Activated CD4-positive, alpha-beta T cell treated with anti-CD3 and anti-CD28 coated beads, Interleukin-2, amount 10 ng/mL, durations not matched to agents 7 days and 5 days (primary cell): ENCODE results near the gene RPL18. TPM values are rescaled to one million over a fixed set of nuclear protein-coding genes. Genes with fewer than 3 reads are reported as not detected.

Experiments
- CTCF ChIA-PET: fragments of 350-600 bp; sonication (Branson Sonifier 250); formaldehyde crosslinking; loops from one replicate; lab custom pipeline; 2021; ENCODE audit warnings: antibody characterized with exemption; lab: Charles Lee
- POLR2A ChIA-PET: fragments of 350-600 bp; sonication (Branson Sonifier 250); formaldehyde crosslinking; loops from one replicate; lab custom pipeline; 2021; ENCODE audit warnings: antibody characterized with exemption; lab: Charles Lee
- DNase-seq: peaks from one replicate; pipeline ENCODE4 v3.0.0-alpha.2; 2020
- H3K27ac Mint-ChIP-seq: one replicate; pipeline ENCODE4 v1.8.0; 2021; ENCODE audit warnings: mild to moderate bottlenecking, moderate library complexity, mixed read lengths
- H3K27me3 Mint-ChIP-seq: one replicate; pipeline ENCODE4 v1.8.0; 2021; ENCODE audit warnings: mixed read lengths
- H3K36me3 Mint-ChIP-seq: one replicate; pipeline ENCODE4 v1.8.0; 2021; ENCODE audit warnings: low read depth, mixed read lengths
- H3K4me1 Mint-ChIP-seq: one replicate; pipeline ENCODE4 v1.8.0; 2021; ENCODE audit warnings: mixed read lengths
- H3K4me3 Mint-ChIP-seq: one replicate; pipeline ENCODE4 v1.8.0; 2021; ENCODE audit warnings: mild to moderate bottlenecking, moderate library complexity, mixed read lengths
- H3K9me3 Mint-ChIP-seq: one replicate; pipeline ENCODE4 v1.8.0; 2021; ENCODE audit warnings: mixed read lengths
- total RNA-seq, 2 experiments: library from RNA; stranded (reverse); gene quantifications; one replicate each; pipeline ENCODE4 v1.2.3, GENCODE V29; 2021

The RPL18 gene
- total RNA-seq, 2 experiments from 2014 or later, result 1,477 to 1,601 TPM

DNA sequence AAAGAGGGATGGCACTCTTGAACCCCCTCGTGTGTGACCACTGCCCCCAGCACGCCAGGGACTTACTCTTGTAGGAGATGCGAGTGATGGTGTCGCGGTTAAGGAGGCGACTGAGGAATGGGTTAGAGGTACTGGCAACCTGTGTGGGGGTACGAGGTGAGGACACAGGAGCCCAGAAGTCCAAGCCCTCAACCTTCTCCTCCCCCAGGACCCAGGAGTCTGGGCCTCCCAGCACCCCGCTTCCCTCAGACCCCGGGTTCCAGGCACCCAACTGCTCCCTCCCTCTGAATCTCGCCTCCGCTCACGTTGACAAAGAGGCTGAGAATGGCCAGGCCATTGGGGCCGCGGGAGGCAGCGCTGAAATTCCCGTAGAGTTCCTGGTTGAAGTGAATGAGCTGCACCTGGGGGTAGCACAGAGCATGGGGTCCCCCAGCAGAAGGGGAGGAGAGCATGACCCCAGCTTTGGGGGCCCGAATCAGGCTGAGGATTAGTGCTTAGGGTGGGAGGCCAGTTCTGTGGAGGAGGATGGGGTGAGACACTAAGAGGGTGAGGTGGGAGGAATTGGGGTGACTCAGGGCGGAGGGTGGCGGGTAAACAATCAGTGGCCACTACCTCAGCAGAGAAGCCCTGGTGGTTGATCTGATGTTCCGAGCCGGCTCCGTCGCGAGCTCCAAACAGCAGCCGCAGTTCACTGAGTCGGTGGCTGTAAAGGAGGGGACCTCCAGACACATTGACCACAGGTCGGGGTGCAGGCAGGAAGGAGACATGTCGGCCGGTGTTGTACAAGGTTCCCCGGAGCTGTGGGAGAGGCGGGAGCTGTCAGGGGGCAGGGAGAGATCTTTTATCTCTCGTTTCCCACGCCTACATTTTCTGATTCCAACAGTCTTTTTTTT, 20.8 kb upstream of the RPL18 start:
- Mint-ChIP-seq H3K36me3 (peaks cover 6% of the 10 kb centered on the region), H3K4me1 (peaks cover 36% of the 10 kb centered on the region), H3K27me3 (no peaks in the 10 kb centered on the region), H3K9me3 (peaks cover 3% of the 10 kb centered on the region), H3K4me3 (peak overlapping the region; percentile 50), H3K27ac (peak overlapping the region; percentile 99)
- ChIA-PET POLR2A (no interaction called here), CTCF (interaction anchor here (0.6 kb wide), 1 partner anchor 23 kb away, joined by 3 read pairs; no protein-coding TSS in a partner anchor)
- no peak for DNase-seq

DNA sequence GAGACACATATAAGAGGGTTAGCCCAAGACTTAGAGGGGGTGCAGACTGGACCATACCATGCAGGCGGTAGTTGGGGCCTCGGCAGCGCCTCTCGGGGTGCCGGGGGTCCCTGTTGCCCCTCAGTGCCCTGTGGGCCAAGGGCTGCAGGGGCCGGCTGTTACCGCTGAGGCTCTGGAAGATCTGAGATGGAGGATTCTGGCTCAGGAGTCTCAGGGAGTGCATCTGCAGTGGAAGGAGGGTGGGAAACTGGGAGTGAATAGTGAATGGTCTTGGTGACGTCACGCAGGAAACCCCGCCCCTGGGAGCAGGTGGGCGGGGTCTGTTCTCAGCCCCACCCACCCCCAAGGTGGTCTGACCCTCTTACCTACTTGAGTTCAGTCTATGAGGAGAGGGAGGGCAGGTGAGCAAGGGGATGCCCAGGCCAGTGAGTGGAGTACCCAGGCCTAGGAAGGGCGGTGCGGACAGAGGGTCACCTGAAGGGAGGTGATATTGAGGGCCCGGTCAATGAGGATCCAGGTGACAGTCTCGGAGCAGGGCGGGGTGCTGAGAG, 19.9 kb upstream of the RPL18 start:
- peaks cover 3% of the 10 kb centered on the region for H3K9me3 Mint-ChIP-seq
- H3K4me1 Mint-ChIP-seq, result peaks cover 37% of the 10 kb centered on the region
- ChIA-PET POLR2A (no interaction called here), CTCF (interaction anchor here (0.9 kb wide), 1 partner anchor 12 kb away, joined by 3 read pairs; no protein-coding TSS in a partner anchor)
- no peaks in the 10 kb centered on the region for H3K27me3 Mint-ChIP-seq
- DNase-seq, result no peak
- H3K27ac Mint-ChIP-seq, result peak overlapping the region; percentile 99
- peaks cover 8% of the 10 kb centered on the region for H3K36me3 Mint-ChIP-seq
- H3K4me3 Mint-ChIP-seq, result peak overlapping the region; percentile 94

DNA sequence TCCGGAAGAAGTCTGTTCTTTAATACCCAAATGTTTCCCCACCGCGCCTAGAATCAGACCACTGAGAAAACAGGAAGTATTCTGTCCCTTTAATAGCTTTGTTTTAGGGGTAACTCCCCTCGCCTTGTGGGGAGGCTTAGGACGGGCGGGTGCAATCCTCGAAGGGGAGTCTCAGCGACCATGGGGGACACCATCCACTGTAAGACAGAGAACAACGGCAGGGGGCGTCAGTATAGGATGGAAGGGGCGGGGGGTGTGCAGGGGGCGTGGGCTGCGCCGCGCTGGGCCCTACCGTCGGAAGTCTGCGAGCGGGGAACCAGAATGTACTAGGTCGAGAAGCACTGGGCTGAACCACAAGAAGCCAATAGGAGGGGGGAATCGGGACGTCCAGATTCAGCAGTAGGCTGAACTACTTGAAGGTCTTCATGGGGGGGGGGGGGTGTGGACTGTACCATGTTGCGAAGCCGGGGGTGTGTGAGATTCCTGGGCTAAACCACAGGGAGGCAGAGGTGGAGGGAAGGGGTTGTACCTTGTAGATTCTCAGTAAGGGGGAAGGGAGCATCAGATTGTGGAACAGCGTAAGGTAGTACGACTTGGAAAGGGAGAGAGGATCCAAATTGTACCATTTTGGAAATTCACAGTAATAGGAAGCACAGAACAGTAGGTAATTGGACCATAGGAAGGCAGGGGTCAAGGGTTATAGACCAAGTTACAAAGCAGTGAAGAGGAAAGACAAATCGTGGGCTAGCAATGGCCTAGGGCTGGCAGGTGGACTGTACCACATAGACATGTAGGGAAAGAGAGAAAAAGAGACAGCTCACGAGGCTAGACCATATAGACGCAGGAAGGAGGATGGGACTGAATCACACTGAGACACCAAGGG, 19.2 kb upstream of the RPL18 start:
- H3K36me3 Mint-ChIP-seq, result peaks cover 8% of the 10 kb centered on the region
- DNase-seq, result peak; percentile 91
- peaks cover 44% of the 10 kb centered on the region for H3K4me1 Mint-ChIP-seq
- H3K27me3 Mint-ChIP-seq, result no peaks in the 10 kb centered on the region
- H3K9me3 Mint-ChIP-seq, result peaks cover 3% of the 10 kb centered on the region
- CTCF ChIA-PET, result interaction anchor here (0.9 kb wide), 2 partner anchors 8 to 13 kb away, joined by 3 to 5 read pairs; partner anchors contain the start of gene CA11
- peak overlapping the region; percentile 99 for H3K27ac Mint-ChIP-seq
- peak overlapping the region; percentile 94 for H3K4me3 Mint-ChIP-seq
- POLR2A ChIA-PET, result interaction anchor here (0.7 kb wide), 1 partner anchor 208 kb away, joined by 7 read pairs; no protein-coding TSS in a partner anchor

- ChIA-PET POLR2A (interaction anchor here (0.7 kb wide), 1 partner anchor 208 kb away, joined by 7 read pairs; no protein-coding TSS in a partner anchor), CTCF (interaction anchor here (0.9 kb wide), 1 partner anchor 9 kb away, joined by 5 read pairs; the partner anchor contains the start of gene CA11)
- Mint-ChIP-seq H3K9me3 (peaks cover 3% of the 10 kb centered on the region), H3K4me3 (peak overlapping the region; percentile 94), H3K27me3 (no peaks in the 10 kb centered on the region), H3K4me1 (peaks cover 48% of the 10 kb centered on the region), H3K36me3 (peaks cover 10% of the 10 kb centered on the region), H3K27ac (peak overlapping the region; percentile 99)
- peak; percentile 100 for DNase-seq
These were observed 18.5 kb upstream of the RPL18 start for GRCh38 chr19:48637449-48637947.

DNA sequence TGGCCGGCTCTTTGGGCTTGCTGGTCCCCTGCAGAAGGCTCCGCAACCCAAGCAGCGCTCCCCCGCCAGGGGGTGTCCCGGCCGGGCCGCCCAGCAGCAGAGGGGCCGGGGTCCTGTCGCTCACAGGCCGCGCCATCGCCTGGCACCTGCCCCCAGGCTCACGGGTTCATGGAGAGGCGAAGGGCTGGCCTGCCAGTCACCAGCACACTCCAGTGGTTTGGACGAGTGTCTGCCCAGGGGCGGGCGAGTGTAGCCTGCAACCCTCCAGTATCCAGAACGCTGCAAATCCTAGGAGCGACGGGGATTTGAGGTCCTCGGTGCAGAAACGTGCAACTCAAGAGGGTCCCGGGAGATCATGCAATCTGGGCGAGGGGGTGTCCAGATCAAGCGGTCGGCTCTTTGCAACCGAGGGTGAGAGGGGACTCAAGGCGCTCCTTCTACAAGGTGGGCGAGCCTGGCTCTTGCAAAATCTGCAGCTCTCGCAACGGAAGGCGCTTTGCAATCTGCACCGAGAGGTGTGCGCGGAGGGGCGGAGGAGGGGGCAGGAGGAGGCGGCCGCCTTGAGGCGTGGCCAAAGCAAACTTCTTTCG, 18.0 kb upstream of the RPL18 start, which contains the start of gene DBP:
Gene DBP (minus strand): TSS at position 521 of the 590 bp plus-strand sequence. CDS start 385 bp downstream, at position 136.
- ChIA-PET POLR2A (no interaction called here), CTCF (interaction anchor here (0.9 kb wide), 1 partner anchor 9 kb away, joined by 5 read pairs; the partner anchor contains the start of gene CA11)
- peaks cover 13% of the 10 kb centered on the region for H3K36me3 Mint-ChIP-seq
- H3K9me3 Mint-ChIP-seq, result peaks cover 3% of the 10 kb centered on the region
- H3K27me3 Mint-ChIP-seq, result no peaks in the 10 kb centered on the region
- peak within 1 kb of the TSS; percentile 99 for H3K27ac Mint-ChIP-seq
- peak; percentile 35 for DNase-seq
- peak within 1 kb of the TSS; percentile 94 for H3K4me3 Mint-ChIP-seq
- H3K4me1 Mint-ChIP-seq, result peaks cover 50% of the 10 kb centered on the region

DNA sequence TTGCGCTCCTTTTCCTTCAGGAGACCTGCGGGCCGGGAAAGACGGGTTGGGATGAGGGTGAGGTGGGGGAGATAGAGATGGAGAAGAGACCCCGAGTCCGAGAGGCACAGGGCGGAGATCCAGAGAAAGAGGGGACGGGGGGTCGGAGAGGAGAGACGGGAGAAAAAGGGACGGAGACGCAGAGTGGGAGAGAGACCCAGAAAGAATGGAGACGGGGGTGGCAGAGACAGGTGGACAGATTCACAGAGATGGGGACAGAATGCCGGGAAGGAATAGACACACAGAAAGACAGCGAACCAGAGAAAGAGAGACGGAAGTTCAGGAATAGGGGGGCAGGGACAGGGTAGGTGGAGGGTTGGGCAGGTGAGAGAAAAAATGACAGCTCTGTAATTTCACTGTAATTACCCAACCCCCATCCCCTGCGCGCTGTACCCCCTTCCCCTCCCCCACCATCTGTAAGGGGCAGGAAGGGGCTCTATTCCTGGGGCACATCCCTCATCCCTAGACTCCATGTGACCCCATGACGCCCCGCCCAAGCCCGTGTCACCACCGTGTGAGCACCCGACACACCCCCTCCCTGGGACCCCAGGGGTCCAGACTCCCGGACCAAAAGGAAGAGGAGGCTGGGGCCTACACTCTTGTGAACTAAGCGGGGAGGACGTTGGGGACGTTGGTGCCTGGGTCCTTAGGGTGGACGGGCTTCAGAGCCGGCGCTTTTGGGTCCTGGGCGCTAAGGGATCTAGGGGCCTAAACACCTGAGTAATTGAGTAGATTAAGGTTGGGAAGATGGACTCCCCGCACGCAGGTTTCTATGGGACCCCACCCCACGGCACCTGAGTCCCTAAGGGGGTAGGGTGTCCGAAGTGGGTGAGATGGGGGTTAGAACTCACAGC, 17.2 kb upstream of the RPL18 start:
- POLR2A ChIA-PET, result no interaction called here
- H3K27ac Mint-ChIP-seq, result peak overlapping the region; percentile 99
- H3K4me1 Mint-ChIP-seq, result peaks cover 55% of the 10 kb centered on the region
- DNase-seq, result peak; percentile 38
- no peaks in the 10 kb centered on the region for H3K27me3 Mint-ChIP-seq
- H3K9me3 Mint-ChIP-seq, result peaks cover 3% of the 10 kb centered on the region
- peaks cover 13% of the 10 kb centered on the region for H3K36me3 Mint-ChIP-seq
- peak overlapping the region; percentile 94 for H3K4me3 Mint-ChIP-seq
- CTCF ChIA-PET, result no interaction called here

DNA sequence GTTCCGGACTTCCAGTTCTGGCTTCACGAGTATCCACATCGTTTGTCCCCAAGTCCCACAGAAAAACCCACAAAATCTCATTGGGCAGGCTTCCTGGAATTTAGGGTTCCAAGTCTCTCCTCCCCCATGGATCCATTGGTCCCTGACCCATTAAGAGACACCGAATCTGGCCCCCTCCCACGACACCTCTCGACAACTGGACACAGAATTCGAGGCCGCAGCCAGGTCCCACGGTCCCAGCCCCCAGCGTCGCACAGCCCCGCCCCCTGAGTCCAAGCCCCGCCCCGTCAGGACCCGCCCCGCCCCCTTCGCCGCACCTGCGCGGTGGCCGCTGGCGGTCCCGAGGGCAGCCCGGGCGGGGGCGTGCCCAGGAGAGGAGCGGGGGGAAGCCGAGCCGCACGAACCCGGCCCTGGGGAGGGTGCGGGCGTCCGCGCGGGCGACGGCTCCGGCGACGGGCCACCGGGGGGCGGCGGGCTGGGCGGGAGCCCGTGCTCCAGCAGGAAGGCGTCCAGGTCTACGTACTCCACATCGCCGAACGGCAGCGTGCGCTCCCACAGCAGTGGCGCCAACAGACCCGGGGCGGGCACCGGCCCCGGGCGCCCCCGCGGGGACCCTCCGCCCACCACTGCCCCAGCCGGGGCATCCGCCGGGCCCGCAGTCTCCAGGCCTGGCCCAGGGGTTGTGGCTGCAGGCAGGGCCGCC, 16.4 kb upstream of the RPL18 start:
- Mint-ChIP-seq H3K27me3 (no peaks in the 10 kb centered on the region), H3K4me1 (peaks cover 59% of the 10 kb centered on the region), H3K27ac (peak overlapping the region; percentile 90), H3K4me3 (peak overlapping the region; percentile 94), H3K36me3 (peaks cover 15% of the 10 kb centered on the region), H3K9me3 (peaks cover 3% of the 10 kb centered on the region)
- CTCF ChIA-PET, result no interaction called here
- POLR2A ChIA-PET, result no interaction called here
- peak; percentile 73 for DNase-seq

DNA sequence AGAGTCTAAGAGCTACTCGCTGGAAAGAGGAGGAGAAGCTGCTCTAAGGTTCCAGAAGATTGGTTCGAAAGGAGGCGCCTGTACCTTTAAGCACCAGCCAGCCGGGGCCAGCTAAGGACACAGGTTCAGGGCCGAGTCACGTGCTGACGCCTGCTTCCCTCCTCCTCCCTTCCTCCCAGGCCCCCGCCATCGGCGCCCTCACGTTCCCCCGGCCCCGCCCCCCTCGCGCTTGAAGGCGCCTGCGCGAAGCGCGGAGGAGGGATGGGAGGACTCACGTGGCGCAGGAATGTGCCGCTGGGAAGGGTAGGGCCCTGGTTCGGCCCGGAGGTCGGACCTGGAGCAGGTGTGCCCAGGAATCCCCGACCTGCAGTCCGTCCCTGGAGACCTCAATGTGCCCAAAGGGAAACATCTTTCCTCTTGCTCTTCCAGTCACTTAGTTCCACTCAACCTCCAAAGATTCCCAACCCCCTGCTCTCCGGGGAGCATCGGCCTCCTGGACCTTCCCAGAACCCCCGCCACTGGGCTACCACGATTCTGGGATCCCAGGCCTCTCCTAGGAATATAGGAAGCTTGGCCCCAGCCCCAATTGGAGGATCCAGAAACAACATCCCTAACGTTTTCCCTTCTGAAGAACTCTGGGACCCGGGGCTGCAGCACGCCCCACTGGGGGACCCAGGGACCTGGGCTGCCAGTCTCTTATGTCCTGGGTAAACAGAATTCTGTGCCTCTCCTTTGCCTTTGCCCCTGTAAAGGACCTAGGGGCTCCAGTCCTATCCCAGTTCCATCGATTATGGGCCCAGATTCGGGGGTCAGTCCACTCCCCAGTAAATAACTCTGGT, 15.7 kb upstream of the RPL18 start:
- Mint-ChIP-seq H3K4me1 (peaks cover 60% of the 10 kb centered on the region), H3K4me3 (peak overlapping the region; percentile 74), H3K36me3 (peaks cover 18% of the 10 kb centered on the region), H3K27me3 (no peaks in the 10 kb centered on the region), H3K27ac (peak overlapping the region; percentile 90), H3K9me3 (peaks cover 3% of the 10 kb centered on the region)
- ChIA-PET POLR2A (interaction anchor here (1.0 kb wide), 1 partner anchor 11 kb away, joined by 4 read pairs; the partner anchor contains the start of gene CA11), CTCF (interaction anchor here (0.5 to 2.3 kb wide), 5 partner anchors 11 to 564 kb away, joined by 3 to 10 read pairs (median 3); partner anchors contain the start of gene CA11)
- DNase-seq, result peak; percentile 94

- Mint-ChIP-seq H3K9me3 (peaks cover 3% of the 10 kb centered on the region), H3K27me3 (no peaks in the 10 kb centered on the region), H3K4me1 (peaks cover 60% of the 10 kb centered on the region), H3K4me3 (peak overlapping the region; percentile 74), H3K27ac (peak overlapping the region; percentile 90), H3K36me3 (peaks cover 17% of the 10 kb centered on the region)
- ChIA-PET POLR2A (interaction anchor here (1.0 kb wide), 1 partner anchor 12 kb away, joined by 4 read pairs; the partner anchor contains the start of gene CA11), CTCF (interaction anchor here (0.5 to 2.3 kb wide), 6 partner anchors 10 to 565 kb away, joined by 3 to 10 read pairs (median 4); partner anchors contain the start of gene CA11)
- no peak for DNase-seq
These were observed 15.0 kb upstream of the RPL18 start for GRCh38 chr19:48634036-48634342.
